GM18867 (cell line): ENCODE data around the gene ROBO4.

Experiments
- ATAC-seq: cut with Tn5 transposase; IDR thresholded peaks from one replicate; pipeline ENCODE4 v1.9.1; 2021; ENCODE audit warnings: mild to moderate bottlenecking, moderate library complexity; ENCODE audit not compliant: unreplicated experiment

The ROBO4 gene

DNA sequence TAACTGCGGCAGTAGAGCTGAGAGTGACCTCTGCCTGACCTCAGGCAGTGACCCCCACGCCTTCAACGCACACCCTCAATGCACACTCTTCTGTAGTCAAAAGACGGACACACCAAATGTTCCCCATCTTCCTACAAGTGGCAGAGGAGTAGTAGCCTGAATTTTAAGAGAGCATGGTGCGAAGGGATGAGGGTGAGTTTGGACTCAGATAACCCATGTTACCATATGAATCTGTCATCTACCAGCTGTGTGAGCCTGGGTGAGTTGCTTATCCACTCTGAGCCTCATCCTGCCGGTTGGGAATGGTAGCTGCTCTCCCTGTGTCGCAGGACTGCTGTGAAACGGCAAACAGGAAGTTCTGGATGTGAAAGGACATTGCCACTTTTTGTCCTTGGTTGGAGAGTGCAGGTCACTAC lies 53.0 kb downstream of the ROBO4 start:
- ATAC-seq = no peak

DNA sequence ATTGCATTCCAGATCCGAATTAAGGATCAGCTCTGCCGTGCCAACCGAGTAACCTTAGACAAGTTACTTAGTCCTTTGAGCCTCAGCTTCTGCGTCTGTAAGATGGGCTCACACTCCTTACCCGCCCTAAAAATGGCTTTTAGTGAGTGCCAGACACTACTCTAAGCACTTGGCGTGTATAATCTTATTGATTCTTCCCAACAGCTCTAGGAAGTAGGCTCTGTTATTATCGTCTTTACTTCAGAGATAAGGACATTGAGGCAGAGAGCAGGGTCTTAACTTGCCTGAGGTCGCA lies 54.1 kb downstream of the ROBO4 start:
- no peak for ATAC-seq

DNA sequence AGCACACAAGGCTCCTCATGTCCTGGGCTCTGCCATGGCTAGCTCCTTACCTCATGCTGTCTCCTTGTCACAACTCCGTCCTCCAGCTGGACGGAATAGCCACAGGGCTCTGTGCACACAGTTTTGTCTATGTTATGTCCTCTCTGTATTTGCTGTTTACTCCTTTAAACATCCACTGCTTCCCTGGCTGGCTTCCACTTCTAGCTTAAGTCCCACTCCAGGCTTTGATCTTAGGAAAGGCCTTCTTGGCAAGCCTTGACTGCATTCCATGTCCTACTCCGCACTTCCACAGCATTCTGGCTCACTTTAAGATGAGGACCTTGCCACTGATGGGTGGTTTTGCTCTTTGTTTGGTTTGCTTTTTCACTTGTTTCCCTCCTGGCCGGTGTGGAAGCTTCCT lies 55.4 kb downstream of the ROBO4 start:
- ATAC-seq = no peak

DNA sequence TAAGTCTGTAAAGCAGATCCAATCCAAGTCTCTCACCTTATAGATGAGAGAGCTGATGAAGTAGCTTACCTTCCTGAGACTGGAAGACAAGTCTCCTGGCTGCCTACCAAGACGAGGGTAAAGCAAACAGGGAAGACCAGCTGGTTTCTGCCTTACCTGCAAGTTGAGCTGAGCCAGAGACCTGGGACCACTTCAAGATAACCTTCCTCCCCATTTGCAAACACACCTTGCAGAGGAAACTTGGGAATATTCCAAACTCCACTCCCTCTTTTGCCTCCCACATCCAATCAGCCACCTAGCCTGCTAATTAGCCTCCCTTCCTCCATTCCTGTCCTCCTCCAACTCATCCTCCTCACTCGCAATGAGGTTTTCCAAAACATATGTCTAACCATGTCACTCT lies 55.8 kb downstream of the ROBO4 start:
- ATAC-seq = no peak

DNA sequence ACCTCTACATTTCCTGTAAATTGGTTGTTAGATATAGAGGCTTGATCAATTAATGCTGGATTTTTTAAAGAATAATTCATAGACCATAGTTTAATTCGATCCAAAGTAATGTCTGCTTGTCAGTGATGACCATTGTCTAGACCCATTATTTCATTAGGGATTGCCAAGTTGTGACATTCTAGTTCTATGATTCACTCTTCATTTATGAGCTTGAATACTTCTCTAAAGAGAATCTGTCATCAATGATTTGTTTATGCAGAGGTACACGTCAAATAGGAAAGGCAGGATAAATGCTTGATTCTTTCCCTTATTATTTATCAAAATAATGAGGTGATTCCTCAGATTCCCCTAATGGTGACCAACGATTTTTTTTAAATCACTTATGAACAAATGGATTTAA lies 56.5 kb downstream of the ROBO4 start:
- no peak for ATAC-seq

DNA sequence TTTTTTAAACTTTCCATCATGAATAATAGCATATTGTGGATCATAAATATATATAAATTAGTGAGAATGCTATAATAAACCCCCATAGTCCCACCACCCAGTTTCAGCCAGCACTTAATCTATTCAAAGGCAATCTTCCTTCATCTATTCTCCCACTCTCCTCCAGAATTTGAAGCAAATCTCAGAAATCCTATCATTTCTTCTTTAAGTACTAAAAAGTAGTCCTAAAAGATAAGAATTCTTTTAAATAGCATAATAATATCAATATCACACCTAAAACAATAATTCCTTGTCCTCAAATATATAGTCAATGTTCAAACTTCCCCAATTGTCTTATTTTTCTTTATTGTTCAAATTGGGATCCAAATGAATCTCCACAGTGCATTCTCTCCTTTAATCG lies 57.0 kb downstream of the ROBO4 start:
- ATAC-seq = no peak

DNA sequence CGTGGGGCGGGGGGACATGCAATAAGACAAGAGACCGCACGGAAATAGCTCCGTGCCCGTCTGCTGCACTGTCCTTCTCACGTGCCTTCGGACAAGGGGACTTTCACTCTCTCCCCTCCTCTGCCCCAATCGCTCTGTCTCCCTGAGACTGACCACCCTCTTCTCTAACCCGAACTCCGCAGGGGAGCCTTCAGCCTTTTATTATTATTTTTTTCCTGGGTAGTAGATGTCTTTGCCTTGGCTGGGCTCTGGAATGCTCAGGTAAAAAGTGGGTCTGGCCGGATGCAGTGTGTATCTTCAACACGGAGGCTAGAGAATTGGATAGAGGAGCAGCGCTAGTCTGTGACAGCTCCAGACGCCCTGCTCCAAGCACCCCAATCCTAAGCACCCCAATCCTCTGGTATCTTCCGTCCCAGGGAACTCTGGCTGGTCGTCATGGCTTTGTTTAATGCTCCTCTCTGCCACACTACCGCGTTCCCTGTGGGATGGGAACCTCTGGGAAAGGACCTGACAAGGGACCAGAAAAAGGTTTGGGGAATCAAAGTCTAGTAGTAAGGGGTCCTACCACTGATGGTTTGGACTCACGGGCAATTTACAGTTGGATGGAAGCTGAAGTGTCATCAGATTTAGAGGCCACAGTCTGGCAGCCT lies 57.6 kb downstream of the ROBO4 start:
- no peak for ATAC-seq

DNA sequence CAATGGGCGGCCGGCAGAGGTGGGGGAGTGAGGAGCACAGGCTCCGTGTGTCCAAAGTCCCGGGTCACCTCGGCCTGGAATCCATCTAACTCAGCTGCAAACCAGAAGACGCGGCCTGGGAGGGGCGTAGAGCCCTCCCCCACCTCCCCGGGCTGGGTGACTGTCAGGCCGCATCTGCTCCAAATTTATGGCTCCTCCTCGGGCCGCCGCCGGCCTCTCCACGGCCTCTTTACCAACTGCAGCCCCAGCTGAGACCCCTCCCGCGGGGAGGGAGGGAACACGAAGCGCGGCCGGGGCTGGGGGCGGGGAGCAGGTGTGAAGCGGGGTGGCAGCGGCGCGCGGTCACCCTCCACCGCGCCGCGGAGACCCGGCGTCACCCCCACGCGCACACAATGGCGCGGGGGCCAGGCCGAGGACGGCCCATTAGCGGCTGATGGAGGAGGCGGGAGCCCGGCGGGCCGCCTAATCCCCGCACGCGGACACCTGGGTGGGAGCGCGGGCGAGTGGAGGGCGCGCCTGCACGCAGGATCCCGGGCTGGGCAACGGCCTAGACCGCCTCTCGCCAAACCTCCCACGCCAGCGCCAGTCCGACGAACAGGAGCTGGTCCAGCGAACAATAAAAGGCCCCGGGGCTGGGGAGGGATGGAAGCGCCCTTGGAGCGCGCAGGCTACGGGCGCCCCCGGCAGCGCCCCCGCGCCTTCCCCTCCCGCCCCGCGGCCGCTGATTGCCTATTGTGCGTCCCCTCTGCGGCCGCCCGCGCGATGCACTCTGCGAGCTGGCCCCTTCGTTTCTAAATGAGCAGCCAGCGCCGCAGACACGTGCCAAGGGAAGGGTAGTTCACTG lies 58.3 kb downstream of the ROBO4 start:
- no peak for ATAC-seq

DNA sequence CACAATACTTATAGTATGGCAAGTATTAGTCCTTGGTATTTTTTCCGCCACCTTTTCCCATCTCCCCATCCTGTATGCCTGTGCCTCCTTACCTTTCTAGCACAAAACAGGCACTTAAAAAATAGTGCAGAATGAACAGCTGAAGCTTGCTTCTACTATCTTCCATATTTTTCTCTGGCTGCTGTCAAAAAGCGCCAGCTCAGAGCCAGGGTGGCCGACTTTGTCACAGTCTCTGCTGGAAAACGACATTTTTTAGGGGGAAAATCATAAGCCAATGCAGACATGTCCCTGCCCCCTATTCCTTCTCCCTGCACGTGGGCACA lies 58.9 kb downstream of the ROBO4 start:
- no peak for ATAC-seq

DNA sequence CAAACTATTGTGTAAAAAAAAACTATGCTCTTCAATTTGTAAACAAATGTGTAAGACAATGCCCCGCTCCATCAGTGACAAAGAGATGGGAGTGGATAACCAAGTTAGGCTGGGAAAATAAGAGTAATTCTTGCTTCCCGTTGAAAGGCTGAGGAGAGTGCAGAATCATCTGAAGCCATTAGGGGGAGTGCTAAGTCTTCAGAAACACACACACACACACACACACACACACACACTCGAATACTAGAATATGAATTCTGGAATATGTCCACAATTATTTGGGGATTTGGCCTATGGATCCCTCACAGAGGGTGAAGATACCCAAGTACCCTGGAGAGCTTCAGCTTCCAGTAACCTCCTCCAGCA lies 60.2 kb downstream of the ROBO4 start:
- no peak for ATAC-seq

DNA sequence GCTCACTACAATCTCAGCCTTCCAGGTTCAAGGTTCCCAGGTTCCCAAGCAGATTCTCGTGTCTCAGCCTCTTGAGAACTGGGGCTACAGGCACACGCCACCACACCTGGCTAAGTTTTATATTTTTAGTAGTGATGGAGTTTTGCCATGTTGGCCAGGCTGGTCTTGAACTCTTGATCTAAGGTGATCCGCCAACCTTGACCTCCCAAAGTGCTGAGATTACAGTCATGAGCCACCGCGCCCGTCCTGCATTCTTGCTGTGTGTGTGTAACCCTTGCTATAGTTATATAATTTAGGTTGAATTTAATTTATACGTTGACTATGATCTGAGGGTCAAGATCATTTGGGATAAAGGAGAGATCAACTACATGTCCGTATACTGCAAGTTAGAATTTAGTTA lies 61.7 kb downstream of the ROBO4 start:
- ATAC-seq = no peak

DNA sequence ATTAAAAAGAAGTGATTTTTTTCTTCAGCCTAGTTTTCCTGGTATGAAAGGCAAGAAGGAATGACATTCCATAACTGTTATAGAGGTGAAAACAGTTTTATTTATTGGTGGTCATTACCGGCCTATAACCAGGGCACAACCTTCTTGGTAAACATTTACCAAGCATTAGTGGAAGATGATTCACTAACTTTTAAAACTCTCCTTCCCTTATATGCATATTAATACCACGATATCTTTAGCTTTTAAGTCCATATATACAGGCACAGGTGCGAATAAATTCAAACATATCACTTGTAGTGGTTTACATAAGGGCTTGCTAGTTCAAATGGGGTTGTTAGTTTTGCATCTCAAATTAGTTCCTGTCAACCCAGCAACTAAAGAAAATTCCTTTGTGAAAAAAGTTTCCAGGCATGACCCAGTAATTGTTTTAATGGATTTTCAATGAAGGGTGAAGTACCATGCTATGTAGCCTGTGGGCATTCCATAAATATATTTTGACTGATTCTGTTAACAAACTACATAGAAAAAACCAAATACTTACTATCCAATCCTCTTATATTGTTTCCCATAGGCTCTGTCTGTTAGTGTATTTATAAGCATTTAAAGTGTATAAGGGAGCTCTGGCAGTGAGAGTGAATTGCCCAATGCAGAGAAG lies 63.0 kb downstream of the ROBO4 start:
- ATAC-seq = no peak
